K562 (cell line): ENCODE measurements around the gene ORAI1. TPM values are rescaled to one million over a fixed set of nuclear protein-coding genes. Genes with fewer than 3 reads are reported as not detected.
A peak's percentile ranks its signal among the peaks of the same experiment; 100 is the strongest.

Experiments used
- DPF2 ChIP-seq: fragments of 450-650 bp; IDR thresholded peaks from 2 replicates; pipeline ENCODE4 v1.6.1; 2016
- MGA ChIP-seq: fragments of 450-650 bp; IDR thresholded peaks from 2 replicates; pipeline ENCODE4 v1.6.1; 2016; ENCODE audit warnings: mild to moderate bottlenecking, moderate library complexity
- MNT ChIP-seq, 2 experiments: fragments of 450-650 bp; conservative IDR thresholded peaks; 2 replicates each; pipeline ENCODE4 v1.6.1; 2017; ENCODE audit warnings: mild to moderate bottlenecking in 2 of 2, moderate library complexity in 2 of 2
- TAL1 ChIP-seq: fragments of 450-650 bp; IDR thresholded peaks from 2 replicates; pipeline ENCODE4 v1.6.1; 2016; ENCODE audit warnings: mild to moderate bottlenecking
- polyA plus RNA-seq, 8 experiments: library from polyadenylated mRNA; depleted of rRNA in 4 of 8; stranded (reverse) in 5 of 8; unstranded in 3 of 8; fragments of >200 nt; fragmentation: Nextera tagmentation in 2 of 8; fragmentation: Illumina TruSeq in 1 of 8; extraction: Ambion mirVana in 2 of 8; extraction: Trizol in 1 of 8; gene quantifications; 2 replicates each; pipeline versions ENCODE4 v1.2.1 to v1.2.3, GENCODE V29; 2011 to 2014; ENCODE audit warnings: inconsistent platforms in 1 of 8, missing spikeins in 1 of 8
- total RNA-seq, 7 experiments: library from RNA; depleted of rRNA in 6 of 7; stranded (reverse); fragments of >200 nt in 6 of 7; fragmentation: Illumina TruSeq in 2 of 7; extraction: Trizol in 2 of 7; gene quantifications; 2 replicates each; pipeline versions ENCODE4 v1.2.1 to v1.2.3, GENCODE V29; 2011 to 2021; ENCODE audit warnings: low replicate concordance in 1 of 7

The ORAI1 gene
- total and polyA plus RNA-seq, 9 of the 15 experiments (the other 6 are each of a cell fraction or from before 2014, with no cell fraction given): 2.6 to 23.8 (median 9.3) TPM

GRCh38 chr12:121633833-121634196 lies 7.5 kb downstream of the ORAI1 start (continued):
- TF ChIP-seq MNT (conservative IDR thresholded peaks at IDR 0.05) (peak; percentile 37 to 51; a peak in 3 of 4 replicates), MGA (peak; percentile 69), TAL1 (0 out of 2 replicates have a peak, but pooled peaks have one; percentile 8), DPF2 (0 out of 2 replicates have a peak, but pooled peaks have one; percentile 0)
